Measurements from ENCODE around the gene ZNF100.

Gene ZNF100

GRCh38 chr19:21694171-21694906, 73.0 kb downstream of the ZNF100 start:
- TF ChIP-seq TAF1 (IDR thresholded peaks at IDR 0.05; ENCODE audit: borderline replicate concordance, insufficient read depth, low read length) (no peak), FOXP2 (optimal IDR thresholded peaks at IDR 0.05; ENCODE audit: borderline replicate concordance, extremely low read depth, extremely low read length, insufficient read depth) (no peak), POLR2AphosphoS5 (IDR thresholded peaks at IDR 0.05; ENCODE audit: low read depth, low read length) (no peak), SIN3A (IDR thresholded peaks at IDR 0.05; ENCODE audit: borderline replicate concordance, insufficient read depth, low read length) (no peak)
- TF ChIP-seq, protein P1, sequence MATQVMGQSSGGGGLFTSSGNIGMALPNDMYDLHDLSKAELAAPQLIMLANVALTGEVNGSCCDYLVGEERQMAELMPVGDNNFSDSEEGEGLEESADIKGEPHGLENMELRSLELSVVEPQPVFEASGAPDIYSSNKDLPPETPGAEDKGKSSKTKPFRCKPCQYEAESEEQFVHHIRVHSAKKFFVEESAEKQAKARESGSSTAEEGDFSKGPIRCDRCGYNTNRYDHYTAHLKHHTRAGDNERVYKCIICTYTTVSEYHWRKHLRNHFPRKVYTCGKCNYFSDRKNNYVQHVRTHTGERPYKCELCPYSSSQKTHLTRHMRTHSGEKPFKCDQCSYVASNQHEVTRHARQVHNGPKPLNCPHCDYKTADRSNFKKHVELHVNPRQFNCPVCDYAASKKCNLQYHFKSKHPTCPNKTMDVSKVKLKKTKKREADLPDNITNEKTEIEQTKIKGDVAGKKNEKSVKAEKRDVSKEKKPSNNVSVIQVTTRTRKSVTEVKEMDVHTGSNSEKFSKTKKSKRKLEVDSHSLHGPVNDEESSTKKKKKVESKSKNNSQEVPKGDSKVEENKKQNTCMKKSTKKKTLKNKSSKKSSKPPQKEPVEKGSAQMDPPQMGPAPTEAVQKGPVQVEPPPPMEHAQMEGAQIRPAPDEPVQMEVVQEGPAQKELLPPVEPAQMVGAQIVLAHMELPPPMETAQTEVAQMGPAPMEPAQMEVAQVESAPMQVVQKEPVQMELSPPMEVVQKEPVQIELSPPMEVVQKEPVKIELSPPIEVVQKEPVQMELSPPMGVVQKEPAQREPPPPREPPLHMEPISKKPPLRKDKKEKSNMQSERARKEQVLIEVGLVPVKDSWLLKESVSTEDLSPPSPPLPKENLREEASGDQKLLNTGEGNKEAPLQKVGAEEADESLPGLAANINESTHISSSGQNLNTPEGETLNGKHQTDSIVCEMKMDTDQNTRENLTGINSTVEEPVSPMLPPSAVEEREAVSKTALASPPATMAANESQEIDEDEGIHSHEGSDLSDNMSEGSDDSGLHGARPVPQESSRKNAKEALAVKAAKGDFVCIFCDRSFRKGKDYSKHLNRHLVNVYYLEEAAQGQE (IDR thresholded peaks at IDR 0.05; ENCODE audit: insufficient read depth in 1 of 2, low read depth in 2 of 2, low read length in 2 of 2): no peak

- TF ChIP-seq TAF1 (IDR thresholded peaks at IDR 0.05; ENCODE audit: borderline replicate concordance, insufficient read depth, low read length) (no peak), FOXP2 (optimal IDR thresholded peaks at IDR 0.05; ENCODE audit: borderline replicate concordance, extremely low read depth, extremely low read length, insufficient read depth) (no peak), POLR2AphosphoS5 (IDR thresholded peaks at IDR 0.05; ENCODE audit: low read depth, low read length) (no peak), SIN3A (IDR thresholded peaks at IDR 0.05; ENCODE audit: borderline replicate concordance, insufficient read depth, low read length) (no peak)
- TF ChIP-seq, protein P1 (IDR thresholded peaks at IDR 0.05; ENCODE audit: insufficient read depth in 1 of 2, low read depth in 2 of 2, low read length in 2 of 2): no peak
Observed at GRCh38 chr19:21693399-21693798, 74.0 kb downstream of the ZNF100 start.

- TF ChIP-seq SIN3A (IDR thresholded peaks at IDR 0.05; ENCODE audit: borderline replicate concordance, insufficient read depth, low read length) (no peak), FOXP2 (optimal IDR thresholded peaks at IDR 0.05; ENCODE audit: borderline replicate concordance, extremely low read depth, extremely low read length, insufficient read depth) (no peak), POLR2AphosphoS5 (IDR thresholded peaks at IDR 0.05; ENCODE audit: low read depth, low read length) (no peak), TAF1 (IDR thresholded peaks at IDR 0.05; ENCODE audit: borderline replicate concordance, insufficient read depth, low read length) (no peak)
- TF ChIP-seq, protein P1 (IDR thresholded peaks at IDR 0.05; ENCODE audit: insufficient read depth in 1 of 2, low read depth in 2 of 2, low read length in 2 of 2): no peak
Observed at GRCh38 chr19:21691661-21692060, 75.7 kb downstream of the ZNF100 start.

- TF ChIP-seq SIN3A (IDR thresholded peaks at IDR 0.05; ENCODE audit: borderline replicate concordance, insufficient read depth, low read length) (no peak), TAF1 (IDR thresholded peaks at IDR 0.05; ENCODE audit: borderline replicate concordance, insufficient read depth, low read length) (no peak), POLR2AphosphoS5 (IDR thresholded peaks at IDR 0.05; ENCODE audit: low read depth, low read length) (no peak), FOXP2 (optimal IDR thresholded peaks at IDR 0.05; ENCODE audit: borderline replicate concordance, extremely low read depth, extremely low read length, insufficient read depth) (no peak)
- TF ChIP-seq, protein P1 (IDR thresholded peaks at IDR 0.05; ENCODE audit: insufficient read depth in 1 of 2, low read depth in 2 of 2, low read length in 2 of 2): no peak
Observed at GRCh38 chr19:21688464-21688863, 78.9 kb downstream of the ZNF100 start.
